ENCODE measurements around the gene TASL.

TASL gene

GRCh38 chrX:30538271-30538670 lies 39.3 kb downstream of the TASL start:
- Histone ChIP-seq H3K27ac (ENCODE audit: extremely low read depth, low read depth, low read length) (no peak overlapping the region), H3K36me3 (ENCODE audit: control insufficient read depth in 2 of 2, insufficient read depth in 1 of 2, low read length in 2 of 2) (no peaks in the 10 kb centered on the region), H3K9me3 (ENCODE audit: control insufficient read depth, insufficient read depth, low read depth, low read length) (no peaks in the 10 kb centered on the region), H3K4me3 (ENCODE audit: low read depth, low read length) (no peak overlapping the region), H3K4me1 (ENCODE audit: control insufficient read depth, insufficient read depth, low read length) (no peaks in the 10 kb centered on the region)
- TF ChIP-seq SP7 (tag by site-specific recombination; IDR thresholded peaks at IDR 0.05) (no peak), ZNF600 (tag by site-specific recombination; IDR thresholded peaks at IDR 0.05) (no peak), ZNF184 (tag by site-specific recombination; IDR thresholded peaks at IDR 0.05) (no peak), TRIM28 (IDR thresholded peaks at IDR 0.05; ENCODE audit: borderline replicate concordance, low read length) (no peak), ZNF585B (tag by site-specific recombination; IDR thresholded peaks at IDR 0.05) (no peak)
- TF ChIP-seq, protein P1, sequence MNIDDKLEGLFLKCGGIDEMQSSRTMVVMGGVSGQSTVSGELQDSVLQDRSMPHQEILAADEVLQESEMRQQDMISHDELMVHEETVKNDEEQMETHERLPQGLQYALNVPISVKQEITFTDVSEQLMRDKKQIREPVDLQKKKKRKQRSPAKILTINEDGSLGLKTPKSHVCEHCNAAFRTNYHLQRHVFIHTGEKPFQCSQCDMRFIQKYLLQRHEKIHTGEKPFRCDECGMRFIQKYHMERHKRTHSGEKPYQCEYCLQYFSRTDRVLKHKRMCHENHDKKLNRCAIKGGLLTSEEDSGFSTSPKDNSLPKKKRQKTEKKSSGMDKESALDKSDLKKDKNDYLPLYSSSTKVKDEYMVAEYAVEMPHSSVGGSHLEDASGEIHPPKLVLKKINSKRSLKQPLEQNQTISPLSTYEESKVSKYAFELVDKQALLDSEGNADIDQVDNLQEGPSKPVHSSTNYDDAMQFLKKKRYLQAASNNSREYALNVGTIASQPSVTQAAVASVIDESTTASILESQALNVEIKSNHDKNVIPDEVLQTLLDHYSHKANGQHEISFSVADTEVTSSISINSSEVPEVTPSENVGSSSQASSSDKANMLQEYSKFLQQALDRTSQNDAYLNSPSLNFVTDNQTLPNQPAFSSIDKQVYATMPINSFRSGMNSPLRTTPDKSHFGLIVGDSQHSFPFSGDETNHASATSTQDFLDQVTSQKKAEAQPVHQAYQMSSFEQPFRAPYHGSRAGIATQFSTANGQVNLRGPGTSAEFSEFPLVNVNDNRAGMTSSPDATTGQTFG (tag by site-specific recombination; IDR thresholded peaks at IDR 0.05; ENCODE audit: borderline replicate concordance): no peak
- TF ChIP-seq, protein P2, sequence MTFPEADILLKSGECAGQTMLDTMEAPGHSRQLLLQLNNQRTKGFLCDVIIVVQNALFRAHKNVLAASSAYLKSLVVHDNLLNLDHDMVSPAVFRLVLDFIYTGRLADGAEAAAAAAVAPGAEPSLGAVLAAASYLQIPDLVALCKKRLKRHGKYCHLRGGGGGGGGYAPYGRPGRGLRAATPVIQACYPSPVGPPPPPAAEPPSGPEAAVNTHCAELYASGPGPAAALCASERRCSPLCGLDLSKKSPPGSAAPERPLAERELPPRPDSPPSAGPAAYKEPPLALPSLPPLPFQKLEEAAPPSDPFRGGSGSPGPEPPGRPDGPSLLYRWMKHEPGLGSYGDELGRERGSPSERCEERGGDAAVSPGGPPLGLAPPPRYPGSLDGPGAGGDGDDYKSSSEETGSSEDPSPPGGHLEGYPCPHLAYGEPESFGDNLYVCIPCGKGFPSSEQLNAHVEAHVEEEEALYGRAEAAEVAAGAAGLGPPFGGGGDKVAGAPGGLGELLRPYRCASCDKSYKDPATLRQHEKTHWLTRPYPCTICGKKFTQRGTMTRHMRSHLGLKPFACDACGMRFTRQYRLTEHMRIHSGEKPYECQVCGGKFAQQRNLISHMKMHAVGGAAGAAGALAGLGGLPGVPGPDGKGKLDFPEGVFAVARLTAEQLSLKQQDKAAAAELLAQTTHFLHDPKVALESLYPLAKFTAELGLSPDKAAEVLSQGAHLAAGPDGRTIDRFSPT (tag by site-specific recombination; IDR thresholded peaks at IDR 0.05): no peak
- CTCF ChIA-PET: interaction anchor here (0.7 kb wide), 1 partner anchor 33 kb away, joined by 3 read pairs; no protein-coding TSS in a partner anchor
- POLR2A ChIA-PET: no interaction called here

GRCh38 chrX:30533835-30534234 lies 43.7 kb downstream of the TASL start:
- TF ChIP-seq, protein P3, sequence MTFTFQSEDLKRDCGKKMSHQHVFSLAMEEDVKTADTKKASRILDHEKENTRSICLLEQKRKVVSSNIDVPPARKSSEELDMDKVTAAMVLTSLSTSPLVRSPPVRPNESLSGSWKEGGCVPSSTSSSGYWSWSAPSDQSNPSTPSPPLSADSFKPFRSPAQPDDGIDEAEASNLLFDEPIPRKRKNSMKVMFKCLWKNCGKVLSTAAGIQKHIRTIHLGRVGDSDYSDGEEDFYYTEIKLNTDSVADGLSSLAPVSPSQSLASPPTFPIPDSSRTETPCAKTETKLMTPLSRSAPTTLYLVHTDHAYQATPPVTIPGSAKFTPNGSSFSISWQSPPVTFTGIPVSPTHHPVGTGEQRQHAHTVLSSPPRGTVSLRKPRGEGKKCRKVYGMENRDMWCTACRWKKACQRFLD (tag by site-specific recombination; IDR thresholded peaks at IDR 0.05): no peak
- TF ChIP-seq EGR2 (tag by site-specific recombination; IDR thresholded peaks at IDR 0.05; ENCODE audit: low read depth) (no peak), RBAK (tag by site-specific recombination; IDR thresholded peaks at IDR 0.05) (no peak), ZNF791 (tag by site-specific recombination; IDR thresholded peaks at IDR 0.05) (no peak), SCRT1 (tag by site-specific recombination; IDR thresholded peaks at IDR 0.05; ENCODE audit: borderline replicate concordance) (no peak), REST (tag by site-specific recombination; IDR thresholded peaks at IDR 0.05) (no peak), SCRT2 (tag by site-specific recombination; IDR thresholded peaks at IDR 0.05) (no peak), ZNF112 (tag by site-specific recombination; IDR thresholded peaks at IDR 0.05) (no peak), ZNF292 (tag by site-specific recombination; IDR thresholded peaks at IDR 0.05; ENCODE audit: borderline replicate concordance, low read depth) (no peak), ZNF274 (IDR thresholded peaks at IDR 0.05; ENCODE audit: low read length) (no peak), ZNF274 (tag by site-specific recombination; IDR thresholded peaks at IDR 0.05; ENCODE audit: borderline replicate concordance) (no peak), GLI4 (tag by site-specific recombination; IDR thresholded peaks at IDR 0.05) (no peak)

More at GRCh38 chrX:30533835-30534234, 43.7 kb downstream of the TASL start:
- Histone ChIP-seq H3K9me3 (ENCODE audit: control insufficient read depth, insufficient read depth, low read depth, low read length) (no peaks in the 10 kb centered on the region), H3K4me1 (ENCODE audit: control insufficient read depth, insufficient read depth, low read length) (no peaks in the 10 kb centered on the region), H3K4me3 (ENCODE audit: low read depth, low read length) (no peak overlapping the region), H3K27ac (ENCODE audit: extremely low read depth, low read depth, low read length) (no peak overlapping the region), H3K36me3 (ENCODE audit: control insufficient read depth in 2 of 2, insufficient read depth in 1 of 2, low read length in 2 of 2) (no peaks in the 10 kb centered on the region)
- ChIA-PET POLR2A (no interaction called here), CTCF (no interaction called here)

Data from HEK293 (cell line).